Mammary epithelial cell (primary cell): ENCODE results near the gene PTTG1IP.

ENCODE experiments used
- EZH2 ChIP-seq: IDR thresholded peaks from 2 replicates; pipeline ENCODE4 v1.6.1; 2012; ENCODE audit warnings: low read length, inconsistent platforms, borderline replicate concordance
- TF ChIP-seq, protein P1 (sequence below), 2 donors: IDR thresholded peaks in 1 of 2; conservative IDR thresholded peaks in 1 of 2; 2 replicates each; pipeline ENCODE4 v1.5.1; 2011 to 2012; ENCODE audit warnings: inconsistent platforms in 2 of 2, low read length in 2 of 2, mild to moderate bottlenecking in 2 of 2, control low read depth in 1 of 2, low read depth in 1 of 2; ENCODE audit not compliant: insufficient read depth in 1 of 2; ENCODE audit errors: extremely low read depth in 1 of 2

DNA sequence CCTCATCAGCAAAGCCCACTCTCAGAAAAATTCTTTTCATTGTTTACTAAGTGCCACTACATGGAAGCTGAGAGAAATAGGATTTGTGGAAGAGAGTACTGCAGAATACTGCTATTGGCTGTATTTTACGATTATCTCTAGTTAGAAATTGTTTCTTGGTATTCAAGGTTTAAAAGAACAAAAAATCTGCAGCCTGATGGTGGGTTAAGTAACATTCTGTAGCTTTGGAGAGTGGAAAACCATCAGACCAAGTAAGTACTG is 27.3 kb downstream of the PTTG1IP start:
- TF ChIP-seq, protein P1, sequence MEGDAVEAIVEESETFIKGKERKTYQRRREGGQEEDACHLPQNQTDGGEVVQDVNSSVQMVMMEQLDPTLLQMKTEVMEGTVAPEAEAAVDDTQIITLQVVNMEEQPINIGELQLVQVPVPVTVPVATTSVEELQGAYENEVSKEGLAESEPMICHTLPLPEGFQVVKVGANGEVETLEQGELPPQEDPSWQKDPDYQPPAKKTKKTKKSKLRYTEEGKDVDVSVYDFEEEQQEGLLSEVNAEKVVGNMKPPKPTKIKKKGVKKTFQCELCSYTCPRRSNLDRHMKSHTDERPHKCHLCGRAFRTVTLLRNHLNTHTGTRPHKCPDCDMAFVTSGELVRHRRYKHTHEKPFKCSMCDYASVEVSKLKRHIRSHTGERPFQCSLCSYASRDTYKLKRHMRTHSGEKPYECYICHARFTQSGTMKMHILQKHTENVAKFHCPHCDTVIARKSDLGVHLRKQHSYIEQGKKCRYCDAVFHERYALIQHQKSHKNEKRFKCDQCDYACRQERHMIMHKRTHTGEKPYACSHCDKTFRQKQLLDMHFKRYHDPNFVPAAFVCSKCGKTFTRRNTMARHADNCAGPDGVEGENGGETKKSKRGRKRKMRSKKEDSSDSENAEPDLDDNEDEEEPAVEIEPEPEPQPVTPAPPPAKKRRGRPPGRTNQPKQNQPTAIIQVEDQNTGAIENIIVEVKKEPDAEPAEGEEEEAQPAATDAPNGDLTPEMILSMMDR (conservative IDR thresholded peaks at IDR 0.05 in 1 of 2, IDR thresholded peaks at IDR 0.05 in 1 of 2; ENCODE audit: extremely low read depth in 1 of 2, insufficient read depth in 1 of 2, low read depth in 1 of 2, low read length in 2 of 2), result no peak
- TF ChIP-seq EZH2, result no peak
